HEK293T (cell line): ENCODE data around the gene TEKT2.

ENCODE experiments used
- FOXM1 ChIP-seq: fragments of 450-650 bp; IDR thresholded peaks from 2 replicates; pipeline ENCODE4 v1.6.1; 2017; ENCODE audit warnings: mild to moderate bottlenecking, borderline replicate concordance
- LEF1 ChIP-seq: fragments of 450-650 bp; IDR thresholded peaks from 2 replicates; pipeline ENCODE4 v1.6.1; 2017; ENCODE audit warnings: mild to moderate bottlenecking, borderline replicate concordance
- PKNOX1 ChIP-seq: fragments of 450-650 bp; IDR thresholded peaks from 2 replicates; pipeline ENCODE4 v1.6.1; 2016
- SP1 ChIP-seq: fragments of 450-650 bp; IDR thresholded peaks from 2 replicates; pipeline ENCODE4 v1.6.1; 2017
- SUZ12 ChIP-seq: fragments of 450-650 bp; IDR thresholded peaks from 2 replicates; pipeline ENCODE4 v1.6.1; 2016; ENCODE audit warnings: mild to moderate bottlenecking

GRCh38 chr1:36134505-36135329, 50.8 kb downstream of the TEKT2 start:
- no peak for TF ChIP-seq PKNOX1
- no peak for TF ChIP-seq SUZ12
- no peak for TF ChIP-seq LEF1
- TF ChIP-seq FOXM1: no peak
- no peak for TF ChIP-seq SP1
